OCI-LY1 (cell line): ENCODE results near the gene NUDCD3.

Experiments used
- H2AFZ ChIP-seq: fragments of 200-600 bp; sonication (generic), shearing (Covaris generic); 2 replicates; pipeline ENCODE4 v1.6.0; 2014; ENCODE audit warnings: antibody characterized with exemption, mild to moderate bottlenecking, low read length
- H3F3A ChIP-seq: fragments of 200-600 bp; sonication (generic), shearing (Covaris generic); 2 replicates; pipeline ENCODE4 v1.6.0; 2014; ENCODE audit warnings: mild to moderate bottlenecking, antibody characterized with exemption, low read length, moderate library complexity; ENCODE audit not compliant: insufficient read depth
- H3K27ac ChIP-seq: fragments of 200-600 bp; sonication (generic); 2 replicates; pipeline ENCODE4 v1.5.1; 2014; ENCODE audit warnings: low read length, mixed run types, mild to moderate bottlenecking, low read depth; ENCODE audit not compliant: poor library complexity, severe bottlenecking
- H3K27me3 ChIP-seq: fragments of 200-600 bp; sonication (generic); 2 replicates; pipeline ENCODE4 v1.6.0; 2014; ENCODE audit warnings: antibody characterized with exemption, mild to moderate bottlenecking, low read length, moderate library complexity; ENCODE audit not compliant: insufficient read depth
- H3K36me3 ChIP-seq: fragments of 200-600 bp; sonication (generic); 2 replicates; pipeline ENCODE4 v1.6.1; 2014; ENCODE audit warnings: mild to moderate bottlenecking, antibody characterized with exemption, low read length, moderate library complexity, mixed read lengths; ENCODE audit not compliant: insufficient read depth
- H3K4me1 ChIP-seq: fragments of 200-600 bp; sonication (generic); 2 replicates; pipeline ENCODE4 v1.5.1; 2014; ENCODE audit warnings: mild to moderate bottlenecking, low read length, moderate library complexity; ENCODE audit not compliant: insufficient read depth, severe bottlenecking
- H3K4me2 ChIP-seq: fragments of 200-600 bp; sonication (generic), shearing (Covaris generic); 2 replicates; pipeline ENCODE4 v1.6.1; 2014; ENCODE audit warnings: low read length
- H3K4me3 ChIP-seq: fragments of 200-600 bp; sonication (generic); 2 replicates; pipeline ENCODE4 v1.5.1; 2014; ENCODE audit warnings: low read length, low read depth, mild to moderate bottlenecking, mixed read lengths; ENCODE audit not compliant: poor library complexity, severe bottlenecking
- H3K79me2 ChIP-seq: fragments of 200-600 bp; shearing (Covaris generic); 2 replicates; pipeline ENCODE4 v1.6.1; 2016; ENCODE audit warnings: mixed run types, low read length, mixed read lengths; ENCODE audit not compliant: insufficient read depth
- H3K9ac ChIP-seq: fragments of 200-600 bp; sonication (generic), shearing (Covaris generic); 2 replicates; pipeline ENCODE4 v1.6.1; 2014; ENCODE audit warnings: mild to moderate bottlenecking, low read length, mixed read lengths
- H3K9me2 ChIP-seq: fragments of 200-600 bp; sonication (generic), shearing (Covaris generic); 2 replicates; pipeline ENCODE4 v1.6.1; 2014; ENCODE audit warnings: low read depth, mild to moderate bottlenecking, low read length, mixed read lengths
- H3K9me3 ChIP-seq: fragments of 200-600 bp; shearing (Covaris generic); 2 replicates; pipeline ENCODE4 v1.6.1; 2014; ENCODE audit warnings: low read length, mixed read lengths
- H4K20me1 ChIP-seq: fragments of 200-600 bp; sonication (generic), shearing (Covaris generic); 2 replicates; pipeline ENCODE4 v1.6.0; 2016; ENCODE audit warnings: mild to moderate bottlenecking, low read length; ENCODE audit not compliant: insufficient read depth
- CTCF ChIP-seq: fragments of 200-600 bp; sonication (generic), shearing (Covaris generic); IDR thresholded peaks from 2 replicates; pipeline ENCODE4 v1.5.1; 2017; ENCODE audit warnings: mild to moderate bottlenecking, antibody characterized with exemption, low read length, moderate library complexity, mixed read lengths
- EZH2 ChIP-seq: fragments of 200-600 bp; sonication (generic), shearing (Covaris generic); IDR thresholded peaks from 2 replicates; pipeline ENCODE4 v1.8.0; 2017; ENCODE audit warnings: borderline replicate concordance, mixed run types, mild to moderate bottlenecking, antibody characterized with exemption, low read length, moderate library complexity, mixed read lengths

NUDCD3 gene

GRCh38 chr7:44469461-44470134 is 20.9 kb downstream of the NUDCD3 start:
- Histone ChIP-seq H2AFZ (no peak overlapping the region), H3K9me3 (no peaks in the 10 kb centered on the region), H3K27me3 (no peaks in the 10 kb centered on the region), H3K27ac (no peak overlapping the region), H3K9me2 (no peaks in the 10 kb centered on the region), H4K20me1 (no peaks in the 10 kb centered on the region), H3K4me3 (no peak overlapping the region), H3K79me2 (peaks cover 35% of the 10 kb centered on the region), H3K4me2 (no peak overlapping the region), H3F3A (no peaks in the 10 kb centered on the region), H3K9ac (no peak overlapping the region), H3K4me1 (peaks cover 24% of the 10 kb centered on the region), H3K36me3 (peaks cover 79% of the 10 kb centered on the region)
- TF ChIP-seq CTCF: no peak
- TF ChIP-seq EZH2: no peak

GRCh38 chr7:44467217-44467548 is 23.3 kb downstream of the NUDCD3 start:
- Histone ChIP-seq H3K27ac (no peak overlapping the region), H3K79me2 (peaks cover 18% of the 10 kb centered on the region; the same call in 1 of the 2 replicates), H3K9me3 (no peaks in the 10 kb centered on the region), H3K9me2 (no peaks in the 10 kb centered on the region), H4K20me1 (no peaks in the 10 kb centered on the region), H3K4me1 (peaks cover 24% of the 10 kb centered on the region), H3K27me3 (no peaks in the 10 kb centered on the region), H3K4me3 (no peak overlapping the region), H3F3A (no peaks in the 10 kb centered on the region), H3K36me3 (peaks cover 66% of the 10 kb centered on the region), H3K9ac (no peak overlapping the region), H2AFZ (no peak overlapping the region), H3K4me2 (no peak overlapping the region)
- TF ChIP-seq CTCF: no peak

- Histone ChIP-seq H3K27ac (no peak overlapping the region), H3K4me1 (peaks cover 30% of the 10 kb centered on the region), H3K9me2 (no peaks in the 10 kb centered on the region), H3K4me3 (no peak overlapping the region), H2AFZ (no peak overlapping the region), H3K9me3 (no peaks in the 10 kb centered on the region), H3K36me3 (peaks cover 67% of the 10 kb centered on the region), H3F3A (no peaks in the 10 kb centered on the region), H3K27me3 (no peaks in the 10 kb centered on the region), H4K20me1 (no peaks in the 10 kb centered on the region), H3K4me2 (no peak overlapping the region), H3K9ac (no peak overlapping the region), H3K79me2 (peaks cover 13% of the 10 kb centered on the region; the same call in 1 of the 2 replicates)
- TF ChIP-seq EZH2 (no peak), CTCF (no peak)
Measured at GRCh38 chr7:44466300-44467216, 23.9 kb downstream of the NUDCD3 start.
